HCT116 (cell line): ENCODE data around the gene ANKRD13B. TPM values are rescaled to one million over a fixed set of nuclear protein-coding genes. Genes with fewer than 3 reads are reported as not detected.

Experiments
- ATAC-seq: fragments of 200-7000 bp; cut with Tn5 transposase; 2 replicates; pipeline ENCODE4 v1.9.1; 2020; ENCODE audit warnings: mild to moderate bottlenecking, moderate library complexity
- BruUV-seq: library from RNA; stranded (reverse); fragments of 400-500 nt; replicated peaks from 2 replicates; lab custom pipeline; 2021; lab: Mats Ljungman, UMichigan
- CTCF ChIA-PET: fragments of 300-600 bp; sonication (Branson Sonifier 250); formaldehyde crosslinking; loops from one replicate; lab custom pipeline; 2021; ENCODE audit warnings: antibody characterized with exemption; lab: Charles Lee
- POLR2A ChIA-PET: fragments of 300-600, 350-600 bp; sonication (Branson Sonifier 250); formaldehyde crosslinking; loops from one replicate; lab custom pipeline; 2021; ENCODE audit warnings: antibody characterized with exemption; lab: Charles Lee
- RAD21 ChIA-PET, 2 experiments: fragments of 300-600 bp; sonication (Branson Sonifier 250); formaldehyde crosslinking; loops; one replicate each; lab custom pipeline; 2023; ENCODE audit warnings: low total read pairs in 2 of 2; ENCODE audit not compliant: uncharacterized antibody in 2 of 2, unreplicated experiment in 2 of 2, low non-redundant PET in 1 of 2; lab: Charles Lee
- DNase-seq: peaks from one replicate; pipeline ENCODE4 v3.0.0-alpha.2; 2010; ENCODE audit warnings: low read depth, low spot score
- H2AFZ ChIP-seq: fragments of 200-600 bp; shearing (Covaris generic), sonication (generic); 2 replicates; pipeline ENCODE4 v1.6.1; 2017; ENCODE audit warnings: low read depth, mixed run types, mixed read lengths, antibody characterized with exemption, low read length; ENCODE audit not compliant: poor library complexity, severe bottlenecking
- H3K27ac ChIP-seq: 2 replicates; pipeline ENCODE4 v1.5.1; 2012; ENCODE audit warnings: low read depth, low read length
- H3K27me3 ChIP-seq: fragments of 200-600 bp; sonication (generic); 2 replicates; pipeline ENCODE4 v1.6.1; 2016; ENCODE audit warnings: mixed run types, low read length, mixed read lengths; ENCODE audit not compliant: insufficient read depth
- H3K36me3 ChIP-seq, 2 experiments: fragments of 200-500 bp in 1 of 2; fragments of 200-600 bp in 1 of 2; sonication (Bioruptor generic) in 1 of 2; sonication (generic) in 1 of 2; 2 replicates each; pipeline versions ENCODE4 v1.5.1 to v1.6.1; 2014 to 2016; ENCODE audit warnings: low read length in 2 of 2, inconsistent platforms in 1 of 2, mixed read lengths in 1 of 2, mixed run types in 1 of 2; ENCODE audit not compliant: insufficient read depth in 2 of 2, control insufficient read depth in 1 of 2
- H3K4me1 ChIP-seq, 2 experiments: fragments of 200-600 bp in 1 of 2; sonication (generic) in 1 of 2; 2 replicates each; pipeline versions ENCODE4 v1.5.1 to v1.6.1; 2012 to 2017; ENCODE audit warnings: low read length in 2 of 2, inconsistent platforms in 1 of 2, mild to moderate bottlenecking in 1 of 2, mixed read lengths in 1 of 2, mixed run types in 1 of 2, moderate library complexity in 1 of 2; ENCODE audit not compliant: insufficient read depth in 2 of 2, control insufficient read depth in 1 of 2
- H3K4me2 ChIP-seq: fragments of 200-600 bp; sonication (generic); 2 replicates; pipeline ENCODE4 v1.6.1; 2017; ENCODE audit warnings: mixed run types, low read length, mixed read lengths
- H3K4me3 ChIP-seq, 2 experiments: fragments of 200-600 bp in 1 of 2; sonication (generic) in 1 of 2; replicated peaks in 1 of 2; 2 replicates each; pipeline ENCODE4 v1.5.1; 2011 to 2016; ENCODE audit warnings: low read length in 2 of 2, control low read depth in 1 of 2, low read depth in 1 of 2, mild to moderate bottlenecking in 1 of 2, mixed read lengths in 1 of 2, mixed run types in 1 of 2
- H3K79me2 ChIP-seq: fragments of 200-600 bp; sonication (generic); 2 replicates; pipeline ENCODE4 v1.6.1; 2017; ENCODE audit warnings: mild to moderate bottlenecking, mixed run types, low read length, moderate library complexity, mixed read lengths; ENCODE audit not compliant: insufficient read depth
- H3K9ac ChIP-seq: fragments of 200-600 bp; sonication (generic); 2 replicates; pipeline ENCODE4 v1.6.1; 2016; ENCODE audit warnings: low read length, mixed read lengths
- H3K9me2 ChIP-seq: fragments of 200-600 bp; sonication (generic), shearing (Covaris generic); 2 replicates; pipeline ENCODE4 v1.6.1; 2017; ENCODE audit warnings: mixed run types, mild to moderate bottlenecking, moderate library complexity; ENCODE audit not compliant: insufficient read depth
- H3K9me3 ChIP-seq, 2 experiments: fragments of 200-500 bp in 1 of 2; fragments of 200-600 bp in 1 of 2; sonication (Bioruptor generic) in 1 of 2; sonication (generic) in 1 of 2; 2 replicates each; pipeline ENCODE4 v1.6.1; 2014 to 2017; ENCODE audit warnings: low read length in 2 of 2, mixed read lengths in 2 of 2, inconsistent platforms in 1 of 2, low read depth in 1 of 2, mild to moderate bottlenecking in 1 of 2, mixed run types in 1 of 2, moderate library complexity in 1 of 2; ENCODE audit not compliant: control insufficient read depth in 1 of 2, insufficient read depth in 1 of 2
- H4K20me1 ChIP-seq: fragments of 200-600 bp; sonication (generic), shearing (Covaris generic); 2 replicates; pipeline ENCODE4 v1.6.1; 2017; ENCODE audit warnings: mixed run types, mild to moderate bottlenecking, moderate library complexity; ENCODE audit not compliant: insufficient read depth
- CBX3 ChIP-seq: IDR thresholded peaks from 2 replicates; pipeline ENCODE4 v1.6.1; 2012; ENCODE audit warnings: low read depth
- EGR1 ChIP-seq: IDR thresholded peaks from 2 replicates; pipeline ENCODE4 v1.6.1; 2012; ENCODE audit warnings: low read depth
- FOSL1 ChIP-seq: IDR thresholded peaks from 2 replicates; pipeline ENCODE4 v1.6.1; 2012; ENCODE audit warnings: low read depth
- ZFX ChIP-seq: fragments of 450-650 bp; IDR thresholded peaks from 2 replicates; pipeline ENCODE4 v1.6.1; 2017
- ZNF274 ChIP-seq: fragments of 200-500 bp; sonication (Bioruptor generic); IDR thresholded peaks from 2 replicates; pipeline ENCODE4 v1.6.1; 2014; ENCODE audit warnings: mild to moderate bottlenecking, low read depth, low read length, inconsistent platforms
- intact Hi-C: fragments of 100-400 bp; cut with micrococcal nuclease; formaldehyde crosslinking; loops from 2 replicates; pipeline ENCODE4 v1.10.0; 2022
- total RNA-seq: library from RNA; stranded (reverse); gene quantifications from one replicate; pipeline ENCODE4 v1.2.1, GENCODE V29; 2021; ENCODE audit not compliant: unreplicated experiment
- TF ChIP-seq, protein P1 (sequence below): IDR thresholded peaks from 2 replicates; pipeline ENCODE4 v1.6.1; 2012
- TF ChIP-seq, protein P2 (sequence below): IDR thresholded peaks from 2 replicates; pipeline ENCODE4 v1.6.1; 2012; ENCODE audit warnings: low read depth
- TF ChIP-seq, protein P3 (sequence below), 3 experiments: fragments of 200-600 bp in 1 of 3; sonication (generic) in 1 of 3; IDR thresholded peaks in 2 of 3; conservative IDR thresholded peaks in 1 of 3; 2 replicates each; pipeline ENCODE4 v1.5.1; 2012 to 2017; ENCODE audit warnings: low read depth in 2 of 3, low read length in 2 of 3, antibody characterized with exemption in 1 of 3, borderline replicate concordance in 1 of 3, control low read depth in 1 of 3, mild to moderate bottlenecking in 1 of 3, mixed read lengths in 1 of 3, mixed run types in 1 of 3, moderate library complexity in 1 of 3; ENCODE audit not compliant: insufficient read depth in 1 of 3

The ANKRD13B gene
- total RNA-seq, 1 experiment from 2014 or later: 27.4 TPM

DNA sequence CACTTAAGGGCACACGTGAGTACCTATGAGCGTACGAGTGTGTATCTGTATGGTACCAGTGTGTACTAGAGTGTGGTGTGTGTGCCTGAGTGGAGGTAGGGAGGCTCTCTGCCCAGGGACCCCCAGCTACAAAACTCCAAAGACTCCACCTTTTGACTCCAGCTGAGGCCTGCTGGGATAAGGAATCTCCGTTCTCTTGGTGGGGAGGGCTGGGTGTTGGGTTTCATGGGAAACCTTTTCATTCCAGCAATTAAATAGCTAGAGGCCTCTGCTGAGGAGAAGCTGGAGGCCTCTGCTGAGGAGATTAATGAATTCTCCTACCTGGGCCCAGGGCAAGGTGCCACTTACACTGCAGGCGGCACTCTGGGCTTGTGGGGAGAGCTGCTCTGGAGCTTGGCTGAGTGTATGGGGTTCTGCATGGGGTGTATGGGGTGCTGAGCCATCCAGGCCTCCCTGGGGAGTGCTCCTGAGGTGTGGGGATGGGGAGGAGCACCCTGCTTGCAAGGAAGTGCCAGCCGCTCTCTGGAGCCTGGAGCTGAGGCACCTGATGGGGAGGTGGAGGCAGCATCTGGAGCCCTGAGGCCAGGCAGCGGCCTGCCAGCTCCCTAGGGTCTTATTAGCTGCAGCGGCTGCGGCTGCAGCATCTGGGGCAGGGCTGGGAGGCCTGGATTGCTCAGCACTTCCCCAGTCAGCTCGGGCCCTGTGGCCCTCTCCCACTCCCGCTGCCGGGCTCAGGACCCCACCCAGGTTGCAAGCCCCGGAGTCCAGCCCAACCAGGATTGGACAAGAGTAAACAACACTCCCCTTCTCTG is 4.6 kb downstream of the ANKRD13B start:
- H3K4me1 ChIP-seq: peaks cover 12 to 27% of the 10 kb centered on the region in 2 experiments
- H3K9me2 ChIP-seq: no peaks in the 10 kb centered on the region
- no peaks in the 10 kb centered on the region for H3K27me3 ChIP-seq
- BruUV-seq: no TSS peak
- no peak overlapping the region for H3K9ac ChIP-seq
- POLR2A ChIA-PET: no interaction called here
- H2AFZ ChIP-seq: no peak overlapping the region
- H4K20me1 ChIP-seq: no peaks in the 10 kb centered on the region
- CTCF ChIA-PET: interaction anchor here (2.1 kb wide), 1 partner anchor 20 kb away, joined by 11 read pairs; no protein-coding TSS in a partner anchor
- no peak overlapping the region for H3K4me2 ChIP-seq
- ATAC-seq: no peak
- peaks cover 56% of the 10 kb centered on the region for H3K79me2 ChIP-seq
- no peak overlapping the region for H3K27ac ChIP-seq
- H3K9me3 ChIP-seq: no peaks in the 10 kb centered on the region
- H3K4me3 ChIP-seq: no peak overlapping the region
- RAD21 ChIA-PET: no interaction called here
- no peak for DNase-seq
- no peaks in the 10 kb centered on the region for H3K36me3 ChIP-seq
- TF ChIP-seq EGR1 (no peak), ZFX (no peak), CBX3 (no peak), ZNF274 (no peak), FOSL1 (no peak)
- TF ChIP-seq, protein P1, sequence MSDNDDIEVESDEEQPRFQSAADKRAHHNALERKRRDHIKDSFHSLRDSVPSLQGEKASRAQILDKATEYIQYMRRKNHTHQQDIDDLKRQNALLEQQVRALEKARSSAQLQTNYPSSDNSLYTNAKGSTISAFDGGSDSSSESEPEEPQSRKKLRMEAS: no peak
- TF ChIP-seq, protein P2, sequence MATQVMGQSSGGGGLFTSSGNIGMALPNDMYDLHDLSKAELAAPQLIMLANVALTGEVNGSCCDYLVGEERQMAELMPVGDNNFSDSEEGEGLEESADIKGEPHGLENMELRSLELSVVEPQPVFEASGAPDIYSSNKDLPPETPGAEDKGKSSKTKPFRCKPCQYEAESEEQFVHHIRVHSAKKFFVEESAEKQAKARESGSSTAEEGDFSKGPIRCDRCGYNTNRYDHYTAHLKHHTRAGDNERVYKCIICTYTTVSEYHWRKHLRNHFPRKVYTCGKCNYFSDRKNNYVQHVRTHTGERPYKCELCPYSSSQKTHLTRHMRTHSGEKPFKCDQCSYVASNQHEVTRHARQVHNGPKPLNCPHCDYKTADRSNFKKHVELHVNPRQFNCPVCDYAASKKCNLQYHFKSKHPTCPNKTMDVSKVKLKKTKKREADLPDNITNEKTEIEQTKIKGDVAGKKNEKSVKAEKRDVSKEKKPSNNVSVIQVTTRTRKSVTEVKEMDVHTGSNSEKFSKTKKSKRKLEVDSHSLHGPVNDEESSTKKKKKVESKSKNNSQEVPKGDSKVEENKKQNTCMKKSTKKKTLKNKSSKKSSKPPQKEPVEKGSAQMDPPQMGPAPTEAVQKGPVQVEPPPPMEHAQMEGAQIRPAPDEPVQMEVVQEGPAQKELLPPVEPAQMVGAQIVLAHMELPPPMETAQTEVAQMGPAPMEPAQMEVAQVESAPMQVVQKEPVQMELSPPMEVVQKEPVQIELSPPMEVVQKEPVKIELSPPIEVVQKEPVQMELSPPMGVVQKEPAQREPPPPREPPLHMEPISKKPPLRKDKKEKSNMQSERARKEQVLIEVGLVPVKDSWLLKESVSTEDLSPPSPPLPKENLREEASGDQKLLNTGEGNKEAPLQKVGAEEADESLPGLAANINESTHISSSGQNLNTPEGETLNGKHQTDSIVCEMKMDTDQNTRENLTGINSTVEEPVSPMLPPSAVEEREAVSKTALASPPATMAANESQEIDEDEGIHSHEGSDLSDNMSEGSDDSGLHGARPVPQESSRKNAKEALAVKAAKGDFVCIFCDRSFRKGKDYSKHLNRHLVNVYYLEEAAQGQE: no peak
- TF ChIP-seq, protein P3, sequence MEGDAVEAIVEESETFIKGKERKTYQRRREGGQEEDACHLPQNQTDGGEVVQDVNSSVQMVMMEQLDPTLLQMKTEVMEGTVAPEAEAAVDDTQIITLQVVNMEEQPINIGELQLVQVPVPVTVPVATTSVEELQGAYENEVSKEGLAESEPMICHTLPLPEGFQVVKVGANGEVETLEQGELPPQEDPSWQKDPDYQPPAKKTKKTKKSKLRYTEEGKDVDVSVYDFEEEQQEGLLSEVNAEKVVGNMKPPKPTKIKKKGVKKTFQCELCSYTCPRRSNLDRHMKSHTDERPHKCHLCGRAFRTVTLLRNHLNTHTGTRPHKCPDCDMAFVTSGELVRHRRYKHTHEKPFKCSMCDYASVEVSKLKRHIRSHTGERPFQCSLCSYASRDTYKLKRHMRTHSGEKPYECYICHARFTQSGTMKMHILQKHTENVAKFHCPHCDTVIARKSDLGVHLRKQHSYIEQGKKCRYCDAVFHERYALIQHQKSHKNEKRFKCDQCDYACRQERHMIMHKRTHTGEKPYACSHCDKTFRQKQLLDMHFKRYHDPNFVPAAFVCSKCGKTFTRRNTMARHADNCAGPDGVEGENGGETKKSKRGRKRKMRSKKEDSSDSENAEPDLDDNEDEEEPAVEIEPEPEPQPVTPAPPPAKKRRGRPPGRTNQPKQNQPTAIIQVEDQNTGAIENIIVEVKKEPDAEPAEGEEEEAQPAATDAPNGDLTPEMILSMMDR (IDR thresholded peaks at IDR 0.05 in 2 of 3, conservative IDR thresholded peaks at IDR 0.05 in 1 of 3; ENCODE audit: borderline replicate concordance in 1 of 3, insufficient read depth in 1 of 3, low read depth in 2 of 3, low read length in 2 of 3): no peak
- intact Hi-C loops: loop anchor here (10.0 kb wide), 1 partner anchor 453 kb away; no protein-coding TSS in a partner anchor
